ENCODE data around the gene ARRB1. TPM values are rescaled to one million over a fixed set of nuclear protein-coding genes. Genes with fewer than 3 reads are reported as not detected.

Gene ARRB1
- total RNA-seq, 1 experiment from 2014 or later: 90.1 TPM

DNA sequence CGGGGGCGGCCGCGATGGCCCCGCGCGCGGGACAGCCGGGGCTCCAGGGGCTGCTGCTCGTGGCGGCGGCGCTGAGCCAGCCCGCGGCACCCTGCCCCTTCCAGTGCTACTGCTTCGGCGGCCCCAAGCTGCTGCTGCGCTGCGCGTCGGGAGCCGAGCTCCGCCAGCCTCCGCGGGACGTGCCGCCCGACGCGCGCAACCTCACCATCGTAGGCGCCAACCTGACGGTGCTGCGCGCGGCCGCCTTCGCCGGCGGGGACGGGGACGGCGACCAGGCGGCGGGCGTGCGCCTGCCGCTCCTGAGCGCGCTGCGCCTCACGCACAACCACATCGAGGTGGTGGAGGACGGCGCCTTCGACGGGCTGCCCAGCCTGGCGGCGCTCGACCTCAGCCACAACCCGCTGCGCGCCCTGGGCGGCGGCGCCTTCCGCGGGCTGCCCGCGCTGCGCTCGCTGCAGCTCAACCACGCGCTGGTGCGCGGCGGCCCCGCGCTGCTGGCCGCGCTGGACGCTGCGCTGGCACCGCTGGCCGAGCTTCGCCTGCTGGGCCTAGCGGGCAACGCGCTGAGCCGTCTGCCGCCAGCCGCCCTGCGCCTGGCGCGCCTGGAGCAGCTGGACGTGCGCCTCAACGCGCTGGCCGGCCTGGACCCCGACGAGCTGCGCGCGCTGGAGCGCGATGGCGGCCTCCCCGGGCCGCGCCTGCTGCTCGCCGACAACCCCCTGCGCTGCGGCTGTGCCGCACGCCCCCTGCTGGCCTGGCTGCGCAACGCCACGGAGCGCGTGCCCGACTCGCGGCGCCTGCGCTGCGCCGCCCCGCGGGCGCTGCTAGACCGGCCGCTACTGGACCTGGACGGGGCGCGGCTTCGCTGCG is 110.2 kb downstream of the ARRB1 start (continued):
- no peak; the same call in 1 of the 2 replicates for TF ChIP-seq ZNF532 (CRISPR knock-in tag; IDR thresholded peaks at IDR 0.05; ENCODE audit: borderline replicate concordance)
- peak; percentile 64 for TF ChIP-seq ZNF423 (CRISPR knock-in tag; IDR thresholded peaks at IDR 0.05)
- peak; percentile 45; the same call in 1 of the 2 replicates for TF ChIP-seq FOXK1 (CRISPR knock-in tag; IDR thresholded peaks at IDR 0.05)
- no peak for TF ChIP-seq AFF4 (CRISPR knock-in tag; IDR thresholded peaks at IDR 0.05; ENCODE audit: borderline replicate concordance)
- no peak for TF ChIP-seq SMAD4 (CRISPR knock-in tag; IDR thresholded peaks at IDR 0.05)
- no peak for TF ChIP-seq MYBL2 (CRISPR knock-in tag; IDR thresholded peaks at IDR 0.05)
- no peak for TF ChIP-seq OVOL2 (CRISPR knock-in tag; IDR thresholded peaks at IDR 0.05; ENCODE audit: borderline replicate concordance)
- TF ChIP-seq, protein P1, sequence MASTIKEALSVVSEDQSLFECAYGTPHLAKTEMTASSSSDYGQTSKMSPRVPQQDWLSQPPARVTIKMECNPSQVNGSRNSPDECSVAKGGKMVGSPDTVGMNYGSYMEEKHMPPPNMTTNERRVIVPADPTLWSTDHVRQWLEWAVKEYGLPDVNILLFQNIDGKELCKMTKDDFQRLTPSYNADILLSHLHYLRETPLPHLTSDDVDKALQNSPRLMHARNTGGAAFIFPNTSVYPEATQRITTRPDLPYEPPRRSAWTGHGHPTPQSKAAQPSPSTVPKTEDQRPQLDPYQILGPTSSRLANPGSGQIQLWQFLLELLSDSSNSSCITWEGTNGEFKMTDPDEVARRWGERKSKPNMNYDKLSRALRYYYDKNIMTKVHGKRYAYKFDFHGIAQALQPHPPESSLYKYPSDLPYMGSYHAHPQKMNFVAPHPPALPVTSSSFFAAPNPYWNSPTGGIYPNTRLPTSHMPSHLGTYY (CRISPR knock-in tag; IDR thresholded peaks at IDR 0.05): no peak
- no peak for TF ChIP-seq GTF2I (CRISPR knock-in tag; conservative IDR thresholded peaks at IDR 0.05)
- no peak for TF ChIP-seq SOX15 (CRISPR knock-in tag; IDR thresholded peaks at IDR 0.05)
- TF ChIP-seq, protein P2, sequence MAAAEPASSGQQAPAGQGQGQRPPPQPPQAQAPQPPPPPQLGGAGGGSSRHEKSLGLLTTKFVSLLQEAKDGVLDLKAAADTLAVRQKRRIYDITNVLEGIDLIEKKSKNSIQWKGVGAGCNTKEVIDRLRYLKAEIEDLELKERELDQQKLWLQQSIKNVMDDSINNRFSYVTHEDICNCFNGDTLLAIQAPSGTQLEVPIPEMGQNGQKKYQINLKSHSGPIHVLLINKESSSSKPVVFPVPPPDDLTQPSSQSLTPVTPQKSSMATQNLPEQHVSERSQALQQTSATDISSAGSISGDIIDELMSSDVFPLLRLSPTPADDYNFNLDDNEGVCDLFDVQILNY (CRISPR knock-in tag; IDR thresholded peaks at IDR 0.05): no peak; the same call in 1 of the 2 replicates
- no peak for TF ChIP-seq FOXJ3 (CRISPR knock-in tag; IDR thresholded peaks at IDR 0.05; ENCODE audit: borderline replicate concordance)
- peak; percentile 77 for TF ChIP-seq CREM (CRISPR knock-in tag; IDR thresholded peaks at IDR 0.05)
- TF ChIP-seq, protein P3, sequence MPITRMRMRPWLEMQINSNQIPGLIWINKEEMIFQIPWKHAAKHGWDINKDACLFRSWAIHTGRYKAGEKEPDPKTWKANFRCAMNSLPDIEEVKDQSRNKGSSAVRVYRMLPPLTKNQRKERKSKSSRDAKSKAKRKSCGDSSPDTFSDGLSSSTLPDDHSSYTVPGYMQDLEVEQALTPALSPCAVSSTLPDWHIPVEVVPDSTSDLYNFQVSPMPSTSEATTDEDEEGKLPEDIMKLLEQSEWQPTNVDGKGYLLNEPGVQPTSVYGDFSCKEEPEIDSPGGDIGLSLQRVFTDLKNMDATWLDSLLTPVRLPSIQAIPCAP (CRISPR knock-in tag; IDR thresholded peaks at IDR 0.05): 0 out of 2 replicates have a peak, but pooled peaks have one; percentile 55
- no peak for TF ChIP-seq ZNF512 (CRISPR knock-in tag; IDR thresholded peaks at IDR 0.05; ENCODE audit: borderline replicate concordance)
- TF ChIP-seq, protein P4, sequence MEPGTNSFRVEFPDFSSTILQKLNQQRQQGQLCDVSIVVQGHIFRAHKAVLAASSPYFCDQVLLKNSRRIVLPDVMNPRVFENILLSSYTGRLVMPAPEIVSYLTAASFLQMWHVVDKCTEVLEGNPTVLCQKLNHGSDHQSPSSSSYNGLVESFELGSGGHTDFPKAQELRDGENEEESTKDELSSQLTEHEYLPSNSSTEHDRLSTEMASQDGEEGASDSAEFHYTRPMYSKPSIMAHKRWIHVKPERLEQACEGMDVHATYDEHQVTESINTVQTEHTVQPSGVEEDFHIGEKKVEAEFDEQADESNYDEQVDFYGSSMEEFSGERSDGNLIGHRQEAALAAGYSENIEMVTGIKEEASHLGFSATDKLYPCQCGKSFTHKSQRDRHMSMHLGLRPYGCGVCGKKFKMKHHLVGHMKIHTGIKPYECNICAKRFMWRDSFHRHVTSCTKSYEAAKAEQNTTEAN (CRISPR knock-in tag; IDR thresholded peaks at IDR 0.05): no peak
- TF ChIP-seq FOXP4 (CRISPR knock-in tag; IDR thresholded peaks at IDR 0.05): peak; percentile 98
- no peak for TF ChIP-seq HMGA2 (CRISPR knock-in tag; IDR thresholded peaks at IDR 0.05)
